Measurements from ENCODE around the gene MGAT1. TPM values are rescaled to one million over a fixed set of nuclear protein-coding genes. Genes with fewer than 3 reads are reported as not detected.

MGAT1 gene
- total and polyA plus RNA-seq, 9 donors: 66.6 to 154 (median 128) TPM

GRCh38 chr5:180799194-180799593 lies 3.4 kb downstream of the MGAT1 start:
- peak in 1 of 5 donors; percentile 16 for DNase-seq
- 59 to 66% (median 63%) methylated on average over 4 of the region's 4 CpGs for WGBS, 3 donors
- Histone ChIP-seq H3K36me3 (no peaks in the 10 kb centered on the region), H3K4me1 (ENCODE audit: insufficient read depth) (peaks cover 40% of the 10 kb centered on the region), H3K9me3 (no peaks in the 10 kb centered on the region), H3K4me3 (no peak overlapping the region), H3K27me3 (no peaks in the 10 kb centered on the region), H3K27ac (no peak overlapping the region)
- intact Hi-C loops (cut with DNase I): no loop called here
- no peak for TF ChIP-seq EP300 (IDR thresholded peaks at IDR 0.05)
- TF ChIP-seq POLR2A (IDR thresholded peaks at IDR 0.05): no peak
- no peak for TF ChIP-seq CTCF (IDR thresholded peaks at IDR 0.05)

GRCh38 chr5:180798193-180798592 lies 4.4 kb downstream of the MGAT1 start:
- Histone ChIP-seq H3K4me3 (no peak overlapping the region), H3K9me3 (no peaks in the 10 kb centered on the region), H3K27ac (no peak overlapping the region), H3K27me3 (no peaks in the 10 kb centered on the region), H3K4me1 (ENCODE audit: insufficient read depth) (peaks cover 31% of the 10 kb centered on the region), H3K36me3 (no peaks in the 10 kb centered on the region)
- TF ChIP-seq POLR2A (IDR thresholded peaks at IDR 0.05): no peak
- no peak for TF ChIP-seq EP300 (IDR thresholded peaks at IDR 0.05)
- TF ChIP-seq CTCF (IDR thresholded peaks at IDR 0.05): no peak
- 70 to 84% (median 80%) methylated on average over 11 of the region's 11 CpGs for WGBS, 3 donors
- intact Hi-C loops (cut with DNase I): no loop called here
- no peak for DNase-seq

DNA sequence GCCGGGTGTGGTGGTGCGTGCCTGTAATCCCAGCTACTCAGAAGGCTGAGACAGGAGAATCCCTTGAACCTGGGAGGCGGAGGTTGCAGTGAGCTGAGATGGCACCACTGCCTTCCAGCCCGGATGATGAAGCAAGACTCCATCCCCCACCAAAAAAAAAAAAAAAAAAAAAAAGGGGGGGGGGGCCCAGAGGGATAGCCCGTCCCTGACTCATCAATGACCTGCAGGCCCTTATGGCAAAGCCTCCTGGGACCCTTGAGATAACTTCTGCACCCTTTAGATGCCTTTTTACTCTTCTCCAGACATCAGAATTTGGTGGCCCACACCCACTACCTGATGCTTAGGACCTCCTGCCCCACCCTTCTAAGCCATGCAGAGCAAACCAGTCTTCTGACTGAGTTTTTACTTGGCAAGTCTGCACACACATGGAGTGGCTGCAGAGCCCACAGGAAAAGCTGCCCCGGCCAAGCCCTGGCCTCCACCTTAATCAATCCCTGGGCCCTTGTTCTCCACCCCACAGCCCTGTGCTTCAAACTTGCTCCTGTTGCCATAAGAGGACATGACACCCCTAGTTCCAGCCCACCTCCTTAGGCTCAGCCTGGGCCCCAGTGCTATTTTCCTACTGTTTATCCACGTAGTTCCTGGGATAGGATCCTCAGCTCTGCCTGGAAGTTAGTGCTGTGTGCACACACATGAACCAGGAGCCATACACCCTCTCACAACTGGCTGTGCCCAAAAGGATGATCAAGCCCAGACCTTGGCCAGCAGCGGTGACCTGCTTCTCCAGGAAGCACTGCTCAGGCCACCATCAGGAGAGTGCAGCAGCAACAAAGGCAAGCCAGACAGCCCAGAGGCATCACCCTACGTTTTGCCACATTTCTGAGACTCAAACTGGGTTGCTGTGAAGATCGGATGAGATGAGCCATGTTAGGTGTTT lies 5.1 kb downstream of the MGAT1 start:
- WGBS, 3 donors: 74 to 78% (median 76%) methylated on average over 10 of the region's 10 CpGs
- H3K9me3 ChIP-seq: no peaks in the 10 kb centered on the region
- peaks cover 31% of the 10 kb centered on the region for H3K4me1 ChIP-seq (ENCODE audit: insufficient read depth)

DNA sequence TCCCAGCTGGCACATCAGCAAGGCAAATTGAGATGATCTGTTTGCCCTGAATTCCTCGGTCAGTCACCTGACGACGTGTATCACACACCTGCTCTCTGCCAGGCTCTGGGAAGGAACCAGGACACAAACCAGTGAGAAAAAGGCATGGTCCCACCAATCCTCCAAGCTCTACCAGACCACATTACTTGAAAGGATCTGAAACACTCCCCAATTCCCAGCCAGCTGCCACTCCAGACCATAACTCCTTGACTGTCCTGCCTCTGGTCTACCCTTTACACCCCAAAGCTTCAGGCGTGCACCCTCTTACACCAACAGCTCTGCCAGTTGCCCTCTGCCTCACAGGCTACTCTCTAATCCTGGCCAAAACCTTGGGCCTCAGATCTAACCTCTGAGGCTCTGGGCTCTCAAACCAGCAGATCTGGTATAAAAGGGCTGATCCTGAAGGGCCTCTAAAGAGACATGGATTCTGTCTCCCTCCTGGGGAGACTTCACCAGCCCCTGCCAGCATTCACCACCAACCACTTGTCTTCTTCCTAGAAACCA lies 6.8 kb downstream of the MGAT1 start:
- 57 to 85% (median 83%) methylated on average over 4 of the region's 4 CpGs for WGBS, 3 donors
- Histone ChIP-seq H3K27ac (no peak overlapping the region), H3K4me3 (no peak overlapping the region), H3K36me3 (no peaks in the 10 kb centered on the region), H3K4me1 (ENCODE audit: insufficient read depth) (peaks cover 27% of the 10 kb centered on the region), H3K9me3 (no peaks in the 10 kb centered on the region), H3K27me3 (no peaks in the 10 kb centered on the region)
- intact Hi-C loops (cut with DNase I): no loop called here
- DNase-seq: no peak
- TF ChIP-seq POLR2A (IDR thresholded peaks at IDR 0.05) (no peak), EP300 (IDR thresholded peaks at IDR 0.05) (no peak), CTCF (IDR thresholded peaks at IDR 0.05) (no peak)

More for the DNA sequence above, 5.1 kb downstream of the MGAT1 start:
- H3K27ac ChIP-seq: no peak overlapping the region
- H3K36me3 ChIP-seq: no peaks in the 10 kb centered on the region
- intact Hi-C loops (cut with DNase I): no loop called here
- no peak overlapping the region for H3K4me3 ChIP-seq
- TF ChIP-seq POLR2A (IDR thresholded peaks at IDR 0.05): no peak
- TF ChIP-seq CTCF (IDR thresholded peaks at IDR 0.05): no peak
- no peak for TF ChIP-seq EP300 (IDR thresholded peaks at IDR 0.05)
- H3K27me3 ChIP-seq: no peaks in the 10 kb centered on the region
- no peak for DNase-seq
